BLaER1 (cell line): ENCODE results near the gene VPS18.
"Not testable (repeated sequence)": the region's sequence is repeated elsewhere in the genome, so short reads cannot be mapped to it uniquely, and the experiment has no call there.

ENCODE experiments used
- H3K27ac ChIP-seq: shearing (Covaris generic); formaldehyde crosslinking; 2 replicates; pipeline ENCODE4 v1.8.1; 2022
- H3K27me3 ChIP-seq: shearing (Covaris generic); formaldehyde crosslinking; 2 replicates; pipeline ENCODE4 v1.8.1; 2022
- H3K36me3 ChIP-seq: shearing (Covaris generic); formaldehyde crosslinking; 2 replicates; pipeline ENCODE4 v1.8.1; 2022
- H3K4me1 ChIP-seq: shearing (Covaris generic); formaldehyde crosslinking; 2 replicates; pipeline ENCODE4 v1.8.1; 2022
- H3K4me2 ChIP-seq: shearing (Covaris generic); formaldehyde crosslinking; 2 replicates; pipeline ENCODE4 v1.8.1; 2022
- H3K4me3 ChIP-seq: shearing (Covaris generic); formaldehyde crosslinking; 2 replicates; pipeline ENCODE4 v1.8.1; 2022
- H3K9ac ChIP-seq: shearing (Covaris generic); formaldehyde crosslinking; 2 replicates; pipeline ENCODE4 v1.8.1; 2022
- H3K9me3 ChIP-seq: shearing (Covaris generic); formaldehyde crosslinking; 2 replicates; pipeline ENCODE4 v1.8.1; 2022
- H4K20me1 ChIP-seq: shearing (Covaris generic); formaldehyde crosslinking; 2 replicates; pipeline ENCODE4 v1.8.1; 2022
- Cebpa-rat ChIP-seq: shearing (Covaris generic); IDR thresholded peaks from 2 replicates; pipeline ENCODE4 v1.8.1; 2022

The VPS18 gene

GRCh38 chr15:40853241-40853890, 40.9 kb upstream of the VPS18 start:
- peaks cover 30% of the 10 kb centered on the region; the same call in 1 of the 2 replicates for H4K20me1 ChIP-seq
- H3K4me2 ChIP-seq = no peak overlapping the region
- no peak overlapping the region for H3K4me3 ChIP-seq
- no peaks in the 10 kb centered on the region for H3K27me3 ChIP-seq
- H3K27ac ChIP-seq = no peak overlapping the region
- H3K9ac ChIP-seq = 0 out of 2 replicates have a peak overlapping the region, but pooled peaks have one; percentile 10
- peaks cover 90% of the 10 kb centered on the region for H3K36me3 ChIP-seq
- TF ChIP-seq Cebpa-rat = no peak
- H3K9me3 ChIP-seq = no peaks in the 10 kb centered on the region
- H3K4me1 ChIP-seq = no peaks in the 10 kb centered on the region

- H3K36me3 ChIP-seq = peaks cover 93% of the 10 kb centered on the region
- no peak for TF ChIP-seq Cebpa-rat
- H3K9ac ChIP-seq = no peak overlapping the region
Observed at GRCh38 chr15:40854161-40854560, 40.1 kb upstream of the VPS18 start.

GRCh38 chr15:40855706-40856234, 38.5 kb upstream of the VPS18 start:
- no peaks in the 10 kb centered on the region for H3K27me3 ChIP-seq
- peaks cover 24% of the 10 kb centered on the region; the same call in 1 of the 2 replicates for H4K20me1 ChIP-seq
- H3K4me1 ChIP-seq = no peaks in the 10 kb centered on the region
- no peak overlapping the region for H3K9ac ChIP-seq
- H3K27ac ChIP-seq = no peak overlapping the region
- TF ChIP-seq Cebpa-rat = no peak
- no peak overlapping the region for H3K4me3 ChIP-seq
- H3K4me2 ChIP-seq = no peak overlapping the region
- H3K36me3 ChIP-seq = peaks cover 77% of the 10 kb centered on the region
- no peaks in the 10 kb centered on the region for H3K9me3 ChIP-seq

More at GRCh38 chr15:40854161-40854560, 40.1 kb upstream of the VPS18 start:
- Histone ChIP-seq H3K27ac (no peak overlapping the region), H3K9me3 (no peaks in the 10 kb centered on the region), H3K4me2 (no peak overlapping the region), H3K4me3 (no peak overlapping the region), H4K20me1 (peaks cover 29% of the 10 kb centered on the region; the same call in 1 of the 2 replicates), H3K4me1 (no peaks in the 10 kb centered on the region), H3K27me3 (no peaks in the 10 kb centered on the region)

GRCh38 chr15:40856746-40857145, 37.5 kb upstream of the VPS18 start:
- Histone ChIP-seq H3K9ac (no peak overlapping the region), H3K9me3 (no peaks in the 10 kb centered on the region), H3K27ac (no peak overlapping the region), H3K27me3 (no peaks in the 10 kb centered on the region), H3K4me2 (no peak overlapping the region), H4K20me1 (peaks cover 18% of the 10 kb centered on the region; the same call in 1 of the 2 replicates), H3K4me3 (no peak overlapping the region), H3K36me3 (peaks cover 67% of the 10 kb centered on the region), H3K4me1 (no peaks in the 10 kb centered on the region)
- TF ChIP-seq Cebpa-rat = no peak

DNA sequence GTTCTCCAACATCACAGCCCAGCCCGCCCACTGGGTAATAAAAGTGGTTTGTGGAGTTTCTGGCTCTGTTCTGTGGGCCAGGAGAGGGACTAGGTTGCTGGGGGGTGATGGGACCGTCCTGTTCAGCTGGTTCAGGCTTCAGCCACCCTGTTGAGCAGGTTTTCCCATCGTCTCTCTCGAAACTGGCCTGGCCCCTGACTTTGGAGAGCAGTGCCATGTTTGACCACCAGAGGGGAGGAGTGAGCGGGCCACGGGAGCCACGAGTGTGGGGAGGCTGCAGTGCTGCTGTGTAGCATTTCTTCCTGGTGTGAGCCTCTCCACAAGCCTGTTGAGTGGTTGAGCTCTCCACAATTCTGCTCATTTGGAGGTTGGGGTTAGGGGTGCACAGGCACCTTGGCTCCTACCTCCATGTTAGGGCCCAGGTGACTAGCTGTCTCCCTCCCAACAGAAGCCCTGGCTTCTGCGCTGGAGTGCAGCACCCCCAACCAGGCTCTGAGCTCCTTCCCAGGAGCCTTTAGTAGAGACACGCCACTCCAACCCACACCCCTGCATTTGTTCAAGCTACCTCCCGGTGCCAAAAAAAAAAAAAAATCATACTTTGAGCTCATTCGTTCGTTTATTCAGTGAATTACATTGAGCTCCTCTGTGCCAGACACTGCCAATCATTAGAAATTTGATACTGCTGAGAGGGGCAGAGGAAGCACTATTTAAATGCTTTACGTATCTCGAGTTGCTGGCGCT, 36.5 kb upstream of the VPS18 start:
- Histone ChIP-seq H3K36me3 (peaks cover 57% of the 10 kb centered on the region), H3K9me3 (no peaks in the 10 kb centered on the region), H4K20me1 (peaks cover 9% of the 10 kb centered on the region; the same call in 1 of the 2 replicates), H3K4me1 (no peaks in the 10 kb centered on the region), H3K4me3 (no peak overlapping the region), H3K27ac (no peak overlapping the region), H3K27me3 (no peaks in the 10 kb centered on the region), H3K4me2 (no peak overlapping the region), H3K9ac (no peak overlapping the region)
- no peak for TF ChIP-seq Cebpa-rat

- H3K4me3 ChIP-seq = no peak overlapping the region
Observed at GRCh38 chr15:40858706-40859105, 35.5 kb upstream of the VPS18 start.

DNA sequence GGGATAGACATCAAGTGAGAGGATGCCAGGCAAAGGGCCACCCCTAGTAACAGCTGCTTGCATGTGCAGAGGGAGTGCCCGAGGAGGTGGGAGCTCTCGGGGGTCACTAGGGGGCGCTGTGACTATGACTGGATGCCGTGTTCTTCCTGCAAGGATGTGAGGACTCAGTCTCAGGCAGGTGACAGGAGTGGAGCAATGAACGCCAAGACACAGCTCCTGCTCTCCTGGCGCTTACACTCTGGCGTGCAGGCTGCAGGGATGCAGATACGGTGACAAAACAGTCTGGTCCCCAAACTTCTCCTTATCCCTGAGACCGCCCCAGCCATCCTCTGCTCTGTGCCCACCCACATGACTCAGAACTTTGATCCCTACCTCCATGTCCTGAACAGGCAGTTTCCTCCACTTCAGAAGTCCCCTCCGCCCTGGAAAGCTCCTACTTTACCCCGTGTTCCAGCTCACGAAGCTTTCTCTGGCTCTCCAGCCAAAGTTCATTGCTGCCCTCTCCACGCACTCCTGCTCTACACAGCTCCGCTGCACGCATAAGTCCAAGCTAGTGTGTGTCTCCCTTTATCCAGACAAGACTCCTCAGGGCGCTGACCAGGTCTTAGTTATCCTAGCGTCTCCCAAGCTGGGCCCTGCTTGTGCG, 34.9 kb upstream of the VPS18 start:
- H3K9ac ChIP-seq = no peak overlapping the region
- no peaks in the 10 kb centered on the region for H3K27me3 ChIP-seq
- TF ChIP-seq Cebpa-rat = no peak
- no peaks in the 10 kb centered on the region for H3K9me3 ChIP-seq
- peaks cover 41% of the 10 kb centered on the region for H3K36me3 ChIP-seq
- H3K4me1 ChIP-seq = no peaks in the 10 kb centered on the region
- H3K4me2 ChIP-seq = no peak overlapping the region
- no peak overlapping the region for H3K4me3 ChIP-seq
- no peaks in the 10 kb centered on the region for H4K20me1 ChIP-seq
- no peak overlapping the region for H3K27ac ChIP-seq

More at GRCh38 chr15:40858706-40859105, 35.5 kb upstream of the VPS18 start:
- H3K36me3 ChIP-seq = peaks cover 47% of the 10 kb centered on the region
- no peaks in the 10 kb centered on the region for H3K9me3 ChIP-seq
- TF ChIP-seq Cebpa-rat = no peak
- H3K4me1 ChIP-seq = no peaks in the 10 kb centered on the region
- H4K20me1 ChIP-seq = no peaks in the 10 kb centered on the region
- H3K4me2 ChIP-seq = no peak overlapping the region
- H3K27ac ChIP-seq = no peak overlapping the region
- H3K9ac ChIP-seq = no peak overlapping the region
- no peaks in the 10 kb centered on the region for H3K27me3 ChIP-seq

DNA sequence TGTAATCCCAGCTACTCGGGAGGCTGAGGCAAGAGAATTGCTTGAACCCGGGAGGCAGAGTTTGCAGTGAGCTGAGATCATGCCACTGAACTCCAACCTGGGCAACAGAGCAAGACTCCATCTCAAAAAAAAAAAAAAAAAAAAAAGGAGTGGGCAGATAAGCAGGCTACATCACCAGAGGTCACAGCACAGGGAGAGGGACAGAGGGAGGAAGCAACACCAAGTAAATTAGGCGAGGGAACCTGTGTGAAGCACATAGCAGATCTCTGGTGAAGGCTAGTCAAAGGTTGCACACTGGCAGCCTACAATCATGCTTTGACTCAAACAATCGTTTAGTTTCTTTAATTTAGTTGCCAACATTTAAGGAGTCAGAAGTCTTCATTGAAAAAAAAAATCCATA, 33.1 kb upstream of the VPS18 start:
- H3K4me1 ChIP-seq, H3K27ac ChIP-seq, H3K9me3 ChIP-seq, H3K4me2 ChIP-seq, H3K27me3 ChIP-seq, H3K9ac ChIP-seq, H3K4me3 ChIP-seq, H4K20me1 ChIP-seq: not testable (repeated sequence)
- H3K36me3 ChIP-seq = peaks cover 23% of the 10 kb centered on the region

- Histone ChIP-seq H3K4me1 (peaks cover 9% of the 10 kb centered on the region), H3K4me2 (no peak overlapping the region), H4K20me1 (no peaks in the 10 kb centered on the region), H3K9ac (no peak overlapping the region), H3K9me3 (no peaks in the 10 kb centered on the region), H3K4me3 (no peak overlapping the region), H3K27ac (no peak overlapping the region), H3K27me3 (no peaks in the 10 kb centered on the region), H3K36me3 (peaks cover 1% of the 10 kb centered on the region)
- TF ChIP-seq Cebpa-rat = no peak
Observed at GRCh38 chr15:40863660-40864270, 30.5 kb upstream of the VPS18 start.
